GM10266 (cell line): Measurements from ENCODE around the gene AIG1.
"Not testable (repeated sequence)": the region's sequence is repeated elsewhere in the genome, so short reads cannot be mapped to it uniquely, and the experiment has no call there.

Experiments
- DNase-seq: peaks from one replicate; pipeline ENCODE4 v3.0.0; 2012; ENCODE audit errors: extremely low spot score
- CTCF ChIP-seq: IDR thresholded peaks from 2 replicates; pipeline ENCODE4 v1.5.1; 2012; ENCODE audit warnings: mild to moderate bottlenecking, low read depth; ENCODE audit not compliant: control insufficient read depth, insufficient read depth; ENCODE audit errors: missing control alignments

The AIG1 gene

DNA sequence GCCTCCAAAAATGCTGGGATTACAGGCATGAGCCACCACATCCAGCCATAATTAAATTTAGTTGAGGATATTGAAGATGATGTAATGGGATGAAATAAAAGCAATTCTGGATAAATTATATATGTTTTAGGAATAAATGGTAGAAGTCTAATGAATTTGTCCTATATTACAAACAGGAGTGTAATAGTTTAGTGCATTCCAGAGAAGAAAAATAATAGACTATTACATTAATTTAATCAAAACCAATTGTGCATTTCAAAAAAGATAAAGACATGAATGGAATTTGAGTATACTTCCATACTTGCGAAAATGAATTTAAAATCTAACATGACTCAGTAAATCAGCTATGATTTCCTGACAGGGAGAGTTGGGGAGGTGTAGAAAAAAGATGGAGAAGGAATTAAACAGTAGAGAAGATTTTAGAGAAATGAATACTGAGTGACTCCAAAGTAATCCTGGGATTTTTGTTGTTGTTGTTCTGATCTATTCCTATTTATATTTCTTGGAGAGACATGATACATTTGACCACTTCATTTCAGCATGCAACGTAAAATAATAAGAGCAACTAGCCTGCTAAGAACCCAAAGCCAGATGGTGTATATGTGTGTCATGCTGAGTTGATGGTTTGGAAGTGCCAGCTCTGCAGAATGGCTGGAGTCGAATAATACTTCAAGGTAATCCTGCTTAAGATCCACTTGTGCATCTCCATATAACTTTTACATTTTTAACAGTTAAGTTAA is 67.4 kb downstream of the AIG1 start:
- TF ChIP-seq CTCF, result no peak
- DNase-seq, result no peak

DNA sequence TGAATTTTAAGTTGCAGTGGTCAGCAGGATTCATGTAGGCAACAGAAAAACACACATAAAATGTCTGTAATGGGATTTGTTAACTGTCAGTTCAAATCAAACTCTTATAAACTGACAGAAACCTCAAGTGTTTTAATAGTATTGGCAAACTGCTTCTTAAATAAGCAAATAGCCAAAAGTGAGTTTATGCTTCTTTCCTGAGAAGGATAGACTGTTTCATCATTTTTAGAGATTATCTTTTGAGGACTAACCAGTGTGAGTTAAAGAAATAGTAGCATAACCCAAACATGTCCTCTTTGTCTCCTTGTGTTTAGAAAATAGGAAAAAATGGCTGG is 68.0 kb downstream of the AIG1 start:
- no peak for DNase-seq
- TF ChIP-seq CTCF, result no peak

DNA sequence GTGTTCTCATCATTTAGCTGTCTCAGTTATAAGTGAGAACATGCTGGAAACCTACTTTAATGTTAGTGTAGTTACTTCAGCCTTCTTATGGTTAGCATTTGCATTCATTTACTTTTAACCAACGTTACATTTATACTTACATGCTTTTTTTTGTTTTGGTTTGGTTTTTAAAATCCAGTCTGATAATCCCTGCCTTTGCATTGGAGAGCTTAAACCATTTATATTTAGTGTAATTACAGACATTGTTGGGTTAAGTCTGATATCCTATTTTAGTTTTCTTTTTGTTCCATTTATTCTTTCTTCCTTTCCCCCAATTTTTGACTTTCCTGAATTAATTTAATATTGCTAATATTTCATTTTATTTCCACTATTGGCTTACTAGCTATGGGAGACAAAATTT is 70.2 kb downstream of the AIG1 start:
- no peak for TF ChIP-seq CTCF
- DNase-seq, result no peak

GRCh38 chr6:143135325-143135724 is 74.6 kb downstream of the AIG1 start:
- no peak for DNase-seq
- no peak for TF ChIP-seq CTCF

DNA sequence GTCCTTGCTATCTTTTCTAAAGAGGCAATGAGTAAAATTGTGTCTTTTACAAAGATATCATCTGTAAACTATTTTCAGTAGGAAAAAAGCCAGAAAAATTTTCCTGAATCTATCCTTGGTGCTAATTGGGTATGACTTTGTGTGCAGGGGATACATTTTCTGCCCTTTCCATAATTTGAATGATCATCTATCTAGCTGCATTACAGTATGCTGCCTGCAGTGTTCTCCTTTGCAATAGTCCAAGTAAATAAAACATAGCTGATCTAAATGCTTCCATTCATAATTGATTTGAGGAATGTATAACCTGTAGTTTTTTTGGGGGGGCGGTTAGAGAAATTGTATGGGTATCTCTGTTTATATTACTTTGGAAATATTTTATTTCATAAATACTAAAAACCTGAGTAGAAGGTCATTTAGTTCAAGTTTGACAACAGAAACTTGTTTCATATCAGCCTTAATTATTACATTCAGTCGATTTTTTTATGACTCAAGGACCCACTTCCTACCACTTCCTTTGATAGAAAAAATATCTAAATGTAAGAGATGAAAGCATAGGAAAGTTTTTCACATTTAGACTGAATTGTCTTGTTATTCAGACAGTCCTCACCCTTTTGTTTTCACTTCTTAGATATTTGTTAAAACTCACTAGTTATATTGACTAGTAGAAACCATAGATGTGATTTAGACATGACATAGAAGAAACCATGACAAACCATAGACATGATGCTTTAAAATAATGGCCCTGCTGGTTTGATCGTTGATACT is 75.3 kb downstream of the AIG1 start:
- no peak for DNase-seq
- no peak for TF ChIP-seq CTCF

DNA sequence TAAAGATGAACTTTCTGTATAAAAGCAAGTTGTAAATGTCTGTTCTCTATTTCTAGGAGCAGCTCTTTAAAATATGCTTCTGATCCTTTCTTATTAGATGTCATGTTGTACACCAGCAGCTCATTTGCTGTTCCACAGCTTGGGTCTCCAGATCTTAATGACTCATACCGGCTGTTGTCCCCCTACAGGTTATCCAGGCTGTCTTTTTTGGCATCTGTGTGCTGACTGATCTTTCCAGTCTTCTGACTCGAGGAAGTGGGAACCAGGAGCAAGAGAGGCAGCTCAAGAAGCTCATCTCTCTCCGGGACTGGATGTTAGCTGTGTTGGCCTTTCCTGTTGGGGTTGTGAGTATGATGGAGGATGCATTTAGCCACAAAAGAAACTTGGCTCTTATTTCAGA is 76.0 kb downstream of the AIG1 start:
- no peak for TF ChIP-seq CTCF

DNA sequence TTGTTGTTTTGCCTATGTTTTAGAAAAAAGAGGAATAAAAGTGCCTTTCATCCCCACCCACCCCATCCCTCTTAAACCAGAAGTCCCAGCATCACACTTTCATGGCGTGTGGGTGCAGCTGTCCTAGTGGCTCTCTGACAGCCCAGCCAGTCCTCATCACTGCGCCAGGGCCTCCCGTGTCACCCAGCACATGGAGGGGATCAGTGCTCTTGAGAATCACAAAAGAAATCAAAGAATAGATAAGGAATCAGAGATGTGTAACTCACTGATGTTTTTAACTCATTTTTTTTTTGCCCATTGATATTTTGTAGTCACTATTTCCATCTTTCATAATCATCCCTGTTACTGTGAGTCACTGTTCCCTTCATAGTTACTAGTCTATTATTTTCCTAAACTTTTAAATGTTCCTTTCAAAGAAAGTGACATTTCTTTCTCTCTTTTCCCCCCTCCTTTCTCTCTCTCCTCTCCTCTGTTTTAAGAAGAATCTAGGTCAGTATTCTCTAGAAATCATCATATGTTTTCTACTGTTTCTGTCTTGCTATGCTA is 78.6 kb downstream of the AIG1 start:
- no peak for DNase-seq

More for the DNA sequence above, 76.0 kb downstream of the AIG1 start:
- no peak for DNase-seq

DNA sequence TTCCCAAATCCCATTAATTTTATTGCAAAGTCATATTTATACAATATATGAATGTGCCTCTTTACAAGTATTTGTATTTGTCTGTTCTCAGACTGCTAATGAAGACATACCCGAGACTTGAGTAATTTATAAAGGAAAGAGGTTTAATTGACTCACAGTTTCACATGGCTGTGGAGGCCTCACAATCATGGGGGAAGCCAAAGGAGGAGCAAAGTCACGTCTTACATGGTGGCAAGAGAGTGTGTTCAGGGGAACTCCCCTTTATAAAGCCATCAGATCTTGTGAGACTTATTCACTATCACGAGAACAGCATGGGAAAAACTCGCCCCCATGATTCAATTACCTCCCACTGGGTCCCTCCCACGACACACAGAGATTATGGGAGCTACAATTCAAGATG is 79.2 kb downstream of the AIG1 start:
- not testable (repeated sequence) for DNase-seq

More for the DNA sequence above, 78.6 kb downstream of the AIG1 start:
- TF ChIP-seq CTCF, result no peak
